WI38 (cell line): ENCODE results near the gene GPR132.

Experiments
- H3K4me3 ChIP-seq: 2 replicates; pipeline ENCODE4 v1.5.1; 2011; ENCODE audit warnings: low read depth, mild to moderate bottlenecking, control low read depth, low read length
- TF ChIP-seq, protein P1 (sequence below): IDR thresholded peaks from 2 replicates; pipeline ENCODE4 v1.5.1; 2012; ENCODE audit warnings: low read depth, mild to moderate bottlenecking, control low read depth, low read length

GPR132 gene

GRCh38 chr14:105063056-105063455 lies 2.2 kb downstream of the GPR132 start:
- TF ChIP-seq, protein P1, sequence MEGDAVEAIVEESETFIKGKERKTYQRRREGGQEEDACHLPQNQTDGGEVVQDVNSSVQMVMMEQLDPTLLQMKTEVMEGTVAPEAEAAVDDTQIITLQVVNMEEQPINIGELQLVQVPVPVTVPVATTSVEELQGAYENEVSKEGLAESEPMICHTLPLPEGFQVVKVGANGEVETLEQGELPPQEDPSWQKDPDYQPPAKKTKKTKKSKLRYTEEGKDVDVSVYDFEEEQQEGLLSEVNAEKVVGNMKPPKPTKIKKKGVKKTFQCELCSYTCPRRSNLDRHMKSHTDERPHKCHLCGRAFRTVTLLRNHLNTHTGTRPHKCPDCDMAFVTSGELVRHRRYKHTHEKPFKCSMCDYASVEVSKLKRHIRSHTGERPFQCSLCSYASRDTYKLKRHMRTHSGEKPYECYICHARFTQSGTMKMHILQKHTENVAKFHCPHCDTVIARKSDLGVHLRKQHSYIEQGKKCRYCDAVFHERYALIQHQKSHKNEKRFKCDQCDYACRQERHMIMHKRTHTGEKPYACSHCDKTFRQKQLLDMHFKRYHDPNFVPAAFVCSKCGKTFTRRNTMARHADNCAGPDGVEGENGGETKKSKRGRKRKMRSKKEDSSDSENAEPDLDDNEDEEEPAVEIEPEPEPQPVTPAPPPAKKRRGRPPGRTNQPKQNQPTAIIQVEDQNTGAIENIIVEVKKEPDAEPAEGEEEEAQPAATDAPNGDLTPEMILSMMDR = no peak
- H3K4me3 ChIP-seq = no peak overlapping the region

GRCh38 chr14:105062048-105062433 lies 3.2 kb downstream of the GPR132 start:
- no peak overlapping the region for H3K4me3 ChIP-seq
- TF ChIP-seq, protein P1 = no peak

DNA sequence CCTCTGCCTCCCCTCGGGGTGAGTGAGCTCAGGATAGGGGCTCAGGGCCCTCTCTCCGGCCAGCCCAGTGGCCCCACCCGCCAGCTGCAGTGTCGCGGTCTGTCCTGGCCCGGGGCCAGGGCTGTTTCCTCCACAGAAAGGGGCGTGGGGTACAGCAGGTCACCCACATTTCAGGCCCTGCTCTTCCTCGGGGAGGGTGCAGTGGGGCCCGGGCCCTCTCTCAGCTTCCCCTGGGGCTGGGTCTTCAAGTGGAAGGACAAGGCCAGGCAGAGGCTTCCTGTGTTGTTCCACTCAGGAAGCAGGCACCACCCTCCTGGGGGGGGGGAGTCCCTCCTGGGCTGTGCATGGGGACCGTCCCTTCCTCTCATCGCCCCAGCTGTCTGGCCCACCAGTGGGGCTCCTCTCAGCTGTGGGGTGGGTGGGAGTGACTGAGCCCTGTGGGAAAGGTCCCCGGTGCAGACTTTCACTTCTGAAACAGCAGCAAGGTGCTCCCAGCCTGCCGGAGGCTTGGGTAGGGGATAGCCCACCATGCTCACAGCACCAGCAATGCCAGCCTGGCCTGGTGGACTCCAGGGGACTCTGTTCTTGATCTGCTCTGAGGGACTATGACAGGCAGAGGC lies 3.7 kb downstream of the GPR132 start:
- TF ChIP-seq, protein P1 = no peak
- H3K4me3 ChIP-seq = no peak overlapping the region

GRCh38 chr14:105060751-105061427 lies 4.3 kb downstream of the GPR132 start:
- H3K4me3 ChIP-seq = no peak overlapping the region
- TF ChIP-seq, protein P1 = no peak

GRCh38 chr14:105059925-105060565 lies 5.2 kb downstream of the GPR132 start:
- TF ChIP-seq, protein P1 = no peak
- no peak overlapping the region for H3K4me3 ChIP-seq

- TF ChIP-seq, protein P1 = no peak
- no peak overlapping the region for H3K4me3 ChIP-seq
These were observed 6.0 kb downstream of the GPR132 start for GRCh38 chr14:105059035-105059924.
